H7 (cell line): ENCODE data around the gene MANF. TPM values are rescaled to one million over a fixed set of nuclear protein-coding genes. Genes with fewer than 3 reads are reported as not detected.
"Not testable (repeated sequence)": the region's sequence is repeated elsewhere in the genome, so short reads cannot be mapped to it uniquely, and the experiment has no call there.

Experiments used
- DNase-seq: peaks from one replicate; pipeline ENCODE4 v3.0.0; 2012
- H3K27me3 ChIP-seq: 2 replicates; pipeline ENCODE4 v1.6.0; 2011; ENCODE audit warnings: mild to moderate bottlenecking, low read length; ENCODE audit not compliant: control insufficient read depth, insufficient read depth
- H3K36me3 ChIP-seq: replicated peaks from 2 replicates; pipeline ENCODE4 v1.5.1; 2011; ENCODE audit warnings: low read length; ENCODE audit not compliant: control insufficient read depth, insufficient read depth
- H3K4me3 ChIP-seq: 2 replicates; pipeline ENCODE4 v1.5.1; 2011; ENCODE audit warnings: low read depth, mild to moderate bottlenecking, control low read depth, low read length, moderate library complexity; ENCODE audit not compliant: insufficient read depth
- total RNA-seq: library from RNA; depleted of rRNA; stranded (reverse); fragments of >200 nt; shearing (Covaris generic); gene quantifications from 2 replicates; pipeline ENCODE4 v1.2.3, GENCODE V29; 2014

Gene MANF
- total RNA-seq, 1 experiment from 2014 or later, result 84.0 TPM

DNA sequence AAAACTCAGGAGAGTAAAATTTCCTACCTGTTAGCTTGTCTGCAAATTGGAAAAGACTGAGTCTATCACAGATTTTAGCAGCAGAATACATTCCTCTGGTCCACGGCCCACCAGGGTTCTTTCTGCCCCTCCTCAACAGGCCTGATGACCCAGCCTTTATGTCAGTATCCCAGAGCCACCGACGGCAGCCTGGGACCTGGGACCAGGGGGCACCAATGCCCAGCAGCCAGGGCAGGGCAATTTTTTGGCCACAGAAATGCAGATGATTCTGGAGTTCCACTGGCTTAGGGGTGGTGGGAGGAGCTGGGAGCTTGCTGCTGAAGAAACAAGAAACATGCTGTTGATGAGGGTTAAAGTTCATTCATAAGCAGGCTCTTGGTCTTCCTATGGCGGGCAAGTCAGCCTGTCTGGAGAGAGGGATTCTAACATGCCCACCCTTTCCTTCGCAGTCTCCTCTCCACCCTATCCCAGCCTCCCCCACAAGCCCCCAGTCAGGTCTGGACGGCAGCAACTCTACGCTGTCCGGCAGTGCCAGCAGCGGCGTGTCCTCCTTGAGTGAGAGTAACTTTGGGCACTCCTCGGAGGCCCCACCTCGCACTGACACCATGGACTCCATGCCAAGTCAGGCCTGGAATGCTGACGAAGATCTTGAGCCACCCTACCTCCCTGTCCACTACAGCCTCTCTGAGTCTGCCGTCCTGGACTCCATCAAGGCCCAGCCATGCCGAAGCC, 4.3 kb upstream of the MANF start:
- no peak for DNase-seq
- no peak overlapping the region for H3K4me3 ChIP-seq
- H3K27me3 ChIP-seq, result no peaks in the 10 kb centered on the region
- no peaks in the 10 kb centered on the region for H3K36me3 ChIP-seq

DNA sequence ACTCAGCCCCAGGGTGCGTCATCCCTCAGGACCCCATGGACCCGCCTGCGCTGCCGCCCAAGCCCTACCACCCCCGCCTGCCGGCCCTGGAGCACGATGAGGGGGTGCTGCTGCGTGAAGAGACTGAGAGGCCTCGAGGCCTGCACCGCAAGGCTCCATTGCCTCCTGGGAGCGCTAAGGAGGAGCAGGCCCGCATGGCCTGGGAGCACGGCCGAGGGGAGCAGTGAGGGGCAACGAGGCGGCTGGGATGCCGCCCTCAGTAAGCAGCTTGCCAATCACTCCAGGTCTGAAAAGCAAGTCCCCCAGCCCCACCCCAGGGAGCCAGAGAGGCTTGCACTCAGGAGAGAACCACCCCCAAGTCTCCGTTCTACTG, 3.8 kb upstream of the MANF start:
- Histone ChIP-seq H3K36me3 (peaks cover 3% of the 10 kb centered on the region), H3K4me3 (no peak overlapping the region), H3K27me3 (no peaks in the 10 kb centered on the region)
- no peak for DNase-seq

DNA sequence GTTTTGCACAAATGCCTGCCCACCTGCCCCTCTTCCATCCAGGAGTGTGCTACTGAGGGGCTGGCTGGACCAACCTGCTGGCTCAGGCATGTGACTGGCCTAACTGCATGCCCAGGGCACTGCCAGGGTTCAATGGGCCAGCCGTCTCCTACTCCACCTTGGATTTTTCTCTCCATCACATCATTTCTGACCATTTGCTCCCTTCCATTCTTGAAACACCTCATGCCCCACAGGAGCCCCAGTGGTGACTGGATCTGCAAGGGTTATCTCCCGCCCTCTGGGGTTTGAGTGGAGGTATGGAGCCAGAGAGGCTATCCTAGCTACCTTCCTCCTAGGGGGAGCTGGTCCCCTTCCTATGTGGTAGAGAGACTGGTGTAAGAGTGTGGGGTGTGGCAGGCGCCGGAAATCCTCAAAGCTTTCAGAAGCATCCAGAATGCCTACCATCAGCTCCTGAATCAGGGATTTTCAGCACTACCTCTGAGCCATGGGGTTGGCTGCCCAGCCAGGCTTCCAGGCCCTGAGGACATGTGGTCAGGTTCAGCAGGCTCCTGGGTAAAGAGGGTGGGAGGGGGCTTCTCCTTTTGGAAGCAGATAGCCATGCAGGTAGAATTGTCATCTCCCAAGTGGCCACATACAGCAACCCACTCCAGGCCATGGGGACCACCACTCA, 2.9 kb upstream of the MANF start:
- peaks cover 8% of the 10 kb centered on the region for H3K36me3 ChIP-seq
- H3K4me3 ChIP-seq, result no peak overlapping the region
- peak; percentile 65 for DNase-seq
- H3K27me3 ChIP-seq, result no peaks in the 10 kb centered on the region

DNA sequence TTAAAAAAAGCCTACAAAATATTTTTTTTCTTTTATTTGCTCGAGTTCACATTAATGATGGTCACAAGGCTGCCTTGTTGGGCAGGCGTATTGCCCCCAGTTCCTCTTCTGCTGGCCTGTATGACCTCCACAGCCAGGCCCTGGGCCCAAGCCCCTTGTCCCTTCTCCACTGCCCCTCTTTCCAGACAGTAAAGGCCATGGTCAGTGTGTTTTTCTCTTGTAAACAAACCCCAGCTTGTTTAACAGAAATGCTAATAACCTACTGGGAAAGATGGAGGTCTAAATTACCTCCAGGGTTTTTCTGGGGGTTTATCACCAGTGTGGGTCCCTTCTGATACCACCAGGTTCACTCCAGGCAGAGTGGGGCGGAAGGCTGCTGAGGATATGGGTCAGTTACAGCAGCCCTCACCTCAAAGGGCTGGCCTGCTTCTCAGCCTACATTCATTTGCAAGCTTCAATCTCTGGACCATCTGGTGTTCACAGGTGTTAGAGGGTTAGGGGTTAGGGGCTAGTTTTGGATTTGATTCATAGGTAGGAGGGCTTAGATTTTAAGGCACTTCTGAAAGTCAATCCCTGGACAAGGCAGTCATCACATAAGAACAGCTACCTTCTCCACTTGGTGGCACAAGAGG, 2.0 kb upstream of the MANF start:
- H3K4me3 ChIP-seq, result no peak overlapping the region
- H3K27me3 ChIP-seq, result no peaks in the 10 kb centered on the region
- DNase-seq, result no peak
- peaks cover 15% of the 10 kb centered on the region for H3K36me3 ChIP-seq

DNA sequence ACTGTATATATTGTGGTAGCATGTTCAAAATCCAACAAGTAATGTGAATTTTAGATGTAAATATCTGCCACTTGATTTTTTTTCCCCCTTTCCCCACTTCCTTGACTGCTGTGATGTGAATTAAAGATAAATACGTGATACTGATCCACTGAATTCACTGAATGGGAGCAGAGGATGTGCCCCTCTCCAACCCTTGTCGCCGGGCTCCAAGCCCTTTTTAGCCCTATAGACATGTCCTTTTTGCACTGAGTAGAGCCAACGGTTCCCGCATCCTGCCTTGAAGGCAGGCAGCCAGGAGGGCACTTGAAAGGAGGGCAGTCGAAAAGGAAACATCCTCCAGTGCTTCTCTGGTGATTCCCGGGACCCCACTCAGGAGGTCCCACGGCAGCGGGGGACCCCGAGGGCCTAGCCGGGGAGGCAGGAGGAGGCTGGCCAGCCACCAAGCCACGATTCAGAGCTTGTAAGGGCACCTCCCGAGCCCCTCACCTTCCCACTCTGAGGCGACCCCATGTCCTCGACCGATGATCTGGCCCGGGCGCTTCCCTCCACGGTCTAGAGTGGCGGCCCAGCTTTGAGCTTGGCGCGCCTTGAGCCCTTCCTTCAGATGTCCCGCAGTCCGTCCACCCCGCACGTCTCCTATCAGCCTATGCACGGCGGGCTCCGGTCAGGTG, 901 bp upstream of the MANF start:
- no peaks in the 10 kb centered on the region for H3K27me3 ChIP-seq
- peak overlapping the region; percentile 92 for H3K4me3 ChIP-seq
- peak; percentile 84 for DNase-seq
- peaks cover 24% of the 10 kb centered on the region for H3K36me3 ChIP-seq

DNA sequence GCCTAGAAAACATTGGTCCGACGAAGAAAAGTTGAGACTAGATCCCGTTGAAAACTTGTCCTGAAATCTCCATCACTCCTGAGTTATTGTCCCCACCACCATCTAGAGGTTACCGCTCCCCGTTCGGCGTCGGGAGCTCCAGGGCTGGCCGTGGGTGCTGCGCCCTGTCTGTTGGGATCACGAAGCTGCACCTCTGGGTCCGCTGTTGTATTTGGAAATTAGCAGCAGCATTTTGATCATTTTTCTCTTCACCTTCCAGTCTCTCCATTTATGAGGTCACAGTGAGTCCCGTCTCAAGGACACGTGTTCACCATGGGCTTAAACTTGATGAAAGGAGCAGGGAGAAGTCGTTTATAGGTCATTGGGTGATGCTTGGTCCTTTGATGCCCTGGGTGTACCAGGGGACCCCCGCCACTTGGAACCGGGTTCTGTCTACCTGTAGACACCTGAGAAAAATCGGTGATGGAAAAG, 565 bp downstream of the MANF start:
- no peak for DNase-seq
- H3K27me3 ChIP-seq, result no peaks in the 10 kb centered on the region
- H3K36me3 ChIP-seq, result peaks cover 28% of the 10 kb centered on the region
- H3K4me3 ChIP-seq, result peak overlapping the region; percentile 79

DNA sequence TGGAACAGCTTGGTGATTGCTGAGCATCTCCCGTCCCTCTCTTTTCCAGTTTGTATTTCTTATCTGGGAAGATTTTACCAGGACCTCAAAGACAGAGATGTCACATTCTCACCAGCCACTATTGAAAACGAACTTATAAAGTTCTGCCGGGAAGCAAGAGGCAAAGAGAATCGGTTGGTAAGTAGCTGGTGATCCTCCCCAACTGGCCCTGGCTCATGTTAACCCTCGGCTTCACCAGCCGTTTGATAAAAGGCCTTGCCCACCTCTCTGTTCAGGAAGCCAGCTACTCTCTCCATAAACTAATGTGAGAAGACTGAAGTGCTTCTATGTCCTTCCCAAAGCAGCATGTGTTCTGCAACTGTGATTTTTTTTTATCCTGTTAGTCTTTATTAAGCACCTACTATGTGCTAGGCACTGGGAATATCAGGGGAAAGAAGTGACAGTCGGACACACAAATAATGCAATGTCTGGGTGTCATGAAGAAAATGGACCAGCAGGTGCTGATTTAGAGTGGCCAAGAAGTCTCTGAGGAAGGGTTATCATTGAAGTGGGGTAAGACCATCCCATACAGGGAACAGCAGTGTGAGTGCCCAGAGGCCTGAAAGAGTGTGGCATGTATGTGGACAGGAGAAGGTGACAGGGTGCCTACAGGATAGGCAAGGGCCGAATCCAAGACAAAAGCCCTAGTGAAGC, 1.2 kb downstream of the MANF start:
- Histone ChIP-seq H3K27me3 (no peaks in the 10 kb centered on the region), H3K36me3 (peaks cover 28% of the 10 kb centered on the region), H3K4me3 (peak overlapping the region; percentile 79)
- no peak for DNase-seq

DNA sequence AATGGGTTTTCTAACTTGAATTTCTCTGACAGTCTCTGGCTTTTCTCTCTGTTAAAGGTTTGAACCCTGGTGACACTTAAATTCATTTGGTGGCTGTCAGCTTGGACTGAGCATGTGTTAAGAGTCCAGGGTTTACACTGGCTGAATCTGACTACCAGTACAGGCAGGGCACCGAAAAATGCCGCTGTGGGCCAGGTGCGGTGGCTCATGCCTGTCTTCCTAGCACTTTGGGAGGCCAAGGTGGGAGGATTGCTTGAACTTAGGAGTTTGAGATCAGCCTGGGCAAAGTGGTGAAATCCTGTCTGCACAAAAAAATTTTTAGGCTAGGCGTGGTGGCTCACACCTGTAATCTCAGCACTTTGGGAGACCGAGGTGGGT, 1.8 kb downstream of the MANF start:
- Histone ChIP-seq H3K36me3 (peaks cover 28% of the 10 kb centered on the region), H3K4me3 (no peak overlapping the region), H3K27me3 (no peaks in the 10 kb centered on the region)
- no peak for DNase-seq

DNA sequence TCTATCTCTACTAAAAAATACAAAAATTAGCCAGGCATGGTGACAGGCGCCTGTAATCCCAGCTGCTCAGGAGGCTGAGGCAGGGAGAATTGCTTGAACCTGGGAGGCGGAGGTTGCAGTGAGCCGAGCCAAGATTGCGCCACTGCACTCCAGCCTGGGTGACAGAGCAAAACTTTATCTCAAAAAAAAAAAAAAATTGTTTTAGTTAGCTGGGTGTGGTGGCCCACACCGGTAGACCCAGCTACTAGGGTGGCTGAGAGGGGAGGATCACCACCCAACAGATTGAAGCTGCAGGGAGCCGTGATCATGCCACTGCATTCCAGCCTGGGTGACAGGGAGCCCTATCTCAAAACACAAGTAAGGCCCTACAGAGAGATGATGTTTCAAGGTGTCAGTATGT, 2.2 kb downstream of the MANF start:
- not testable (repeated sequence) for H3K27me3 ChIP-seq, DNase-seq, H3K4me3 ChIP-seq
- H3K36me3 ChIP-seq, result peaks cover 28% of the 10 kb centered on the region

DNA sequence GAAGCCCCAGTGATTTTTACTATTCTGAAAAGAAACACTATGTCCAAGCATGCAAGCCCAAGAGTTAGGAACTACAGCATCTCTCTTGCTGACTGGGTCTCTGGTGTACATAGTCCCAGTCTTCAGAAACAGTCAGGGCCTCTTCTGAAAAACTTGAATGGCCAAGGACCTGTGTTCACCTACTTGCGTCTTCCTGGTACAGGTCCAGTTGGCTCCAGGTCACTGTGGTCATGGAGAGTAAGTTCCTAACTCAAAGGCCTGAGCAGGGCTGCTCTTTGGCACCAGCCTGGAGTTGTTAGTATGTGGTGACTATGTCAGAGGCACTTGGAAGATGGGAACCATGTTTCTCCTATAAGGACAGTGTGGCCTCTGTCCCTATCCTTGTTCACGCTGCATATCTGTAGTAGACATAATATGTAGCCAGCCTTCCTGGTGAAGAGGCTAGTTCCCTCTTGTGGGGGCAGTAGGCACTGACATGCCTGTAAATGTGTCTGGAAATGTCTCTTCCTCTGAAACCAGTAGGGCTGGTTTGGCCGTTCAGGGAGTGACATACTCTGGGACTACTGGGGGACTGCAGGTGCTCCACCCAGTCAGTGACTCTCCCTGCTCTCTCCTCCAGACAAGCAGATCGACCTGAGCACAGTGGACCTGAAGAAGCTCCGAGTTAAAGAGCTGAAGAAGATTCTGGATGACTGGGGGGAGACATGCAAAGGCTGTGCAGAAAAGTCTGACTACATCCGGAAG, 3.4 kb downstream of the MANF start:
- Histone ChIP-seq H3K27me3 (no peaks in the 10 kb centered on the region), H3K4me3 (no peak overlapping the region), H3K36me3 (peaks cover 35% of the 10 kb centered on the region)
- no peak for DNase-seq

DNA sequence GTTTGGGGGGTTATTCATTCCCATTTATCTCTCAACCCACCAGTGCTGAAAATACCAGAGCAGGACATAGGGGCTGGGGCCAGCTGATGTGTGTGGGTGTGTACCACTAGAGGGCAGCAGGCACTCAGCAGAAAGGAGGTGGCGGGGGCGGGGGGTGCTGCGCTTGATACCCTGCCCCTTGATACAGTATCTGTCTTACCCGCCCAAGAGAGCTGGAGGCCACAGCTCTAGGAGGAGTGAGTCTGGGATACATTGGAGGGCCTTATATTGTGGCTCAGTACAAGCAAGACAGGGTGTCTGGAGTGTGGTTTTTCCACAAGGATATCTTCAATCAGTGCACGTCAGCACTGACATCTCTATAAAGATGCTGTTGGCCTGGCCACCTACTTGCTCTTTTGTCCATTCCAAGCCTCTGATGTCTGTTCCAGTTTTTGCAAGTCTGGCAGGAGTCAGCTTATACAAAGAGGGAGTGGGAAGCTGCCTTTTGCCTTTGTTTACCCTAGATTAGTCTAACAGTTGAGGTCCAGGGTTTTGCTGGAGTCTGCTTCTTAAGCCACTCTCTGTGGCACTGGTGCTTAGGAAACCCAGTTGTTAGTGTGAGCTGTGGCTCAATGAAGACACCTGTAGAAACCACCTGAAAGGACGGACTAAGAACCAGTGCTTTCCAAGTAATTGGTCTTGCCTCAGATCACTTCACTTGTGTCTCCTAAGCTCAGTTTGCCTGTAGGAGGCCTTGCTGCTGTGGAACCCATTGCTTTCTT, 4.5 kb downstream of the MANF start:
- peaks cover 43% of the 10 kb centered on the region for H3K36me3 ChIP-seq
- DNase-seq, result peak; percentile 87
- no peak overlapping the region for H3K4me3 ChIP-seq
- no peaks in the 10 kb centered on the region for H3K27me3 ChIP-seq

DNA sequence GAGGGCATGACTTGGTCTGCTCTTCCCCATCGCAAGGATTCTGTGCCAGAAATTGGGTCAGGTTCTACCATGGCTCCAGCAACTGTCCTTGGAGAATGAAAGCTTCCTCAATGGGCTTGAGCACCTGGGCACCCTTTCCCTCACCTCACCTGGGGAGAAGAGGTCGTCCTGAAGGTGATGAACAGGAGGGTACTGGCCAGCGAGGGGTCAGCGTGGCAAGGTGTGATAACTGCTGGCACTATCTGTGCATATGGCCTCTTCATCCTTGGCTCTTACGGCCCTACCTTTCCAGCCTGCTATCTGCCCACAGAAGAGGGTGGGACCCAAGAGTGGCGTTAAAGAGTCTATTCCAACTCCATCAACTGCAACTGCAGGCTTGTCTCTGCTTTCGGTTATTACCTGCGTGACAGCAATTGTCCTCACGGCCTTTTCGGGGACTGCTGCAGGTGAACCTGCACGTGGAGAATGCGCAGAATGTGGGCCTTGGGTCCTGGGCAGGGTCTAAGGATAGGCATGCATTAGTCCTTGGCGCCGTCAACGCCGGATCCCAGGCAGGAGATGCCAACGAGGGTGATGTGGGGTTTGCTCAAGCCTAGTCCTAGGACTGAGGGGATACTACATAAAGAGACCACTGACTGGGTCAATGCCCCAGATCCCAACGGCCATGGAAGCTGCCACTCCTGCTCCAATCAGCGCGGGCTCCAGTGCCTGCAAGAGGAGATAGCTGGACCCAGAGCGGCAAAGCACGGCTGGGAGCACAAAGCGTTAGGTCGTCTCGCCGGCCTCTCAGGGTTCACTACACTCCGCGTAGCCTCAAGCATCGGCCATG, 5.4 kb downstream of the MANF start:
- Histone ChIP-seq H3K4me3 (0 out of 2 replicates have a peak overlapping the region, but pooled peaks have one; percentile 18), H3K27me3 (no peaks in the 10 kb centered on the region), H3K36me3 (peaks cover 49% of the 10 kb centered on the region)
- no peak for DNase-seq
